Stimulated activated CD4-positive, alpha-beta T cell treated with anti-CD3 and anti-CD28 coated beads, Interleukin-4, amount 100 ng/mL, for 24 hours (primary cell): Measurements from ENCODE around the gene DRG2.

ENCODE experiments used
- DNase-seq: peaks from one replicate; pipeline ENCODE4 v3.0.0-alpha.2; 2020

Gene DRG2

GRCh38 chr17:18145811-18146210, 58.1 kb downstream of the DRG2 start:
- no peak for DNase-seq

- DNase-seq = no peak
These were observed 58.5 kb downstream of the DRG2 start for GRCh38 chr17:18146259-18146658.

- DNase-seq = no peak
These were observed 59.2 kb downstream of the DRG2 start for GRCh38 chr17:18146980-18147379.

- no peak for DNase-seq
These were observed 60.8 kb downstream of the DRG2 start for GRCh38 chr17:18148586-18148985.

GRCh38 chr17:18151290-18151689, 63.5 kb downstream of the DRG2 start:
- no peak for DNase-seq

- DNase-seq = no peak
These were observed 67.4 kb downstream of the DRG2 start for GRCh38 chr17:18155179-18155578.

GRCh38 chr17:18156171-18156975, 68.6 kb downstream of the DRG2 start:
- no peak for DNase-seq

GRCh38 chr17:18156976-18157280, 69.2 kb downstream of the DRG2 start:
- DNase-seq = no peak
